Measurements from ENCODE around the gene GNA12.

The GNA12 gene

DNA sequence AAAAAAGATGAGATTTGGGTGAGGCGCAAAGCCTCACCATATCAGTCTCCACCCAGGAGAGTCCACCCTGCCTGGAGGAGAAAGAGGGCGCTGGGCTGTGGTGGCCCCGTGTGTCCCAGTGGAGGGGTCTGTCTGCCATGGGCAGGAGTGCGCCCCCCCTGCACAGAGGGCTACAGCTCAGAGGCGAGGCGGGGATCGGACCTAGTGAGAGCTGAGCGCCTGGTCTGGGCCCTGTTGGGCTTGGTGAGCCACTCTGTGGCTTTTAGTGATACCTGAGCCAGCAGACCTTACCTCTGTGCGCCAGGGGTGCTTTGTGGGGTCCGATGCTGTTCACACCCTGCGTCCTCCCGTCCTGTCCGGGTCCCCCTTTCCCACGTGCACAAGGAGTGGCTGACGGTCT lies 25.9 kb upstream of the GNA12 start:
- TF ChIP-seq, protein P1, sequence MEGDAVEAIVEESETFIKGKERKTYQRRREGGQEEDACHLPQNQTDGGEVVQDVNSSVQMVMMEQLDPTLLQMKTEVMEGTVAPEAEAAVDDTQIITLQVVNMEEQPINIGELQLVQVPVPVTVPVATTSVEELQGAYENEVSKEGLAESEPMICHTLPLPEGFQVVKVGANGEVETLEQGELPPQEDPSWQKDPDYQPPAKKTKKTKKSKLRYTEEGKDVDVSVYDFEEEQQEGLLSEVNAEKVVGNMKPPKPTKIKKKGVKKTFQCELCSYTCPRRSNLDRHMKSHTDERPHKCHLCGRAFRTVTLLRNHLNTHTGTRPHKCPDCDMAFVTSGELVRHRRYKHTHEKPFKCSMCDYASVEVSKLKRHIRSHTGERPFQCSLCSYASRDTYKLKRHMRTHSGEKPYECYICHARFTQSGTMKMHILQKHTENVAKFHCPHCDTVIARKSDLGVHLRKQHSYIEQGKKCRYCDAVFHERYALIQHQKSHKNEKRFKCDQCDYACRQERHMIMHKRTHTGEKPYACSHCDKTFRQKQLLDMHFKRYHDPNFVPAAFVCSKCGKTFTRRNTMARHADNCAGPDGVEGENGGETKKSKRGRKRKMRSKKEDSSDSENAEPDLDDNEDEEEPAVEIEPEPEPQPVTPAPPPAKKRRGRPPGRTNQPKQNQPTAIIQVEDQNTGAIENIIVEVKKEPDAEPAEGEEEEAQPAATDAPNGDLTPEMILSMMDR (IDR thresholded peaks at IDR 0.05; ENCODE audit: poor library complexity, severe bottlenecking), result no peak
- Histone ChIP-seq H3K36me3 (ENCODE audit: low read depth) (no peaks in the 10 kb centered on the region), H3K27me3 (ENCODE audit: insufficient read depth, poor library complexity, severe bottlenecking) (no peaks in the 10 kb centered on the region), H3K27ac (ENCODE audit: poor library complexity, severe bottlenecking) (peak overlapping the region; percentile 4), H3K4me3 (ENCODE audit: severe bottlenecking) (no peak overlapping the region), H3K9me3 (ENCODE audit: severe bottlenecking) (no peaks in the 10 kb centered on the region), H3K4me1 (ENCODE audit: insufficient read depth, poor library complexity, severe bottlenecking) (peaks cover 13% of the 10 kb centered on the region)
- ATAC-seq (ENCODE audit: low read depth) (no peak), DNase-seq (ENCODE audit: low spot score) (no peak)

DNA sequence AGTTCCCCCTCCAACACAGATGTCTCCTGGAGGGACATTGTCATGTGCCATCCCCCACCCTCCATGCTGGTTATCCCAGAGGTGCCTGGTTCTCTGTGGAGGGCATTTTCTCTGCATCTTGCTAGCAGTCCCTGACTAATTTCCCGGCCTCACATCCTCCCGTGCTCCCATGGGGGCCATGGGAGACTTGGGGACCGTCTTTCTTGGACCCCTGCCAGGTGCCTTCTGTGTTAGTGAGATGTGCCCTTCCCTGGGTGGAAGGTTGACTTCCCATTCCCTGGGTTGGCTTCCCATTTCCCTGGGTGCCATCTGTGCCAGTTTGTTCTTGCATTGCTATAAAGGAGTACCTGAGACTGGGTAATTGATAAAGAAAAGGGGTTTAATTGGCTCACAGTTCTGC lies 22.5 kb upstream of the GNA12 start:
- no peak overlapping the region for H3K27ac ChIP-seq (ENCODE audit: poor library complexity, severe bottlenecking)
- TF ChIP-seq, protein P1 (IDR thresholded peaks at IDR 0.05; ENCODE audit: poor library complexity, severe bottlenecking), result no peak
- H3K4me1 ChIP-seq (ENCODE audit: insufficient read depth, poor library complexity, severe bottlenecking), result peaks cover 19% of the 10 kb centered on the region
- DNase-seq (ENCODE audit: low spot score) (no peak), ATAC-seq (ENCODE audit: low read depth) (no peak)
- no peak overlapping the region for H3K4me3 ChIP-seq (ENCODE audit: severe bottlenecking)
- no peaks in the 10 kb centered on the region for H3K36me3 ChIP-seq (ENCODE audit: low read depth)
- no peaks in the 10 kb centered on the region for H3K27me3 ChIP-seq (ENCODE audit: insufficient read depth, poor library complexity, severe bottlenecking)
- H3K9me3 ChIP-seq (ENCODE audit: severe bottlenecking), result no peaks in the 10 kb centered on the region

DNA sequence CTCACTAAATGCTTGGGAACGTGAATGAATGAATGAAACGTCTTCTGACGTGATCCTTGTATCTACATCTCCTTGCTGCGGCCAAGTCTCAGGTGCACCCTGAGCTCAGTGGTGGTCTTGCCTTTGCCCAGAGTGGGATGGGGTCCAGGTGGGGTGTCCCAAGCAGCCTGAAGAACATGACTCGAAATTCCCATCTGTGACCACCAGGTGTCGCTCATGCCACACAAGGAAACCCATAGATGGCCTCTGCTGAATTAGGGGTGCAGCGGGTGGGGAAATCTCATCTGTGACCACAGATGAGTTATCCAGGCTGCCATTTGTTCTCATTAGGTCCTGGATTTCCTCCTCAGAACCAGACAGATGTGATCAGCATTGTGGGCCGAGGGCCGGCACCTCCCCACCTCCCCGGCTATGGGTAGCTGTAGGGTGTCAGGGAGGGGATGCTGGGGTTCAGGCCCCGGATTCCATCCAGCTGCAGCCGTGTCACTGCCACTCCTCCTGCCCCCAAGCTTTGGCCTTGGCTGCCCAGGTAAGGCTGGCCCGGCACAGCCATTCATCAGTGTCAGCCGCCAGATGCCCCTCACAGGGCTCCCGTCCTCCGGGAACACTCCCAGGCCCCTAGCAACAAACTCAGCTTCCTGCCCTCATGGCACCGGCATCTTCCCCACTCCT lies 21.0 kb upstream of the GNA12 start:
- Histone ChIP-seq H3K9me3 (ENCODE audit: severe bottlenecking) (no peaks in the 10 kb centered on the region), H3K4me1 (ENCODE audit: insufficient read depth, poor library complexity, severe bottlenecking) (peaks cover 19% of the 10 kb centered on the region), H3K36me3 (ENCODE audit: low read depth) (no peaks in the 10 kb centered on the region), H3K4me3 (ENCODE audit: severe bottlenecking) (no peak overlapping the region), H3K27ac (ENCODE audit: poor library complexity, severe bottlenecking) (peak overlapping the region; percentile 95), H3K27me3 (ENCODE audit: insufficient read depth, poor library complexity, severe bottlenecking) (no peaks in the 10 kb centered on the region)
- no peak for ATAC-seq (ENCODE audit: low read depth)
- TF ChIP-seq, protein P1 (IDR thresholded peaks at IDR 0.05; ENCODE audit: poor library complexity, severe bottlenecking), result peak; percentile 94
- DNase-seq (ENCODE audit: low spot score), result no peak

DNA sequence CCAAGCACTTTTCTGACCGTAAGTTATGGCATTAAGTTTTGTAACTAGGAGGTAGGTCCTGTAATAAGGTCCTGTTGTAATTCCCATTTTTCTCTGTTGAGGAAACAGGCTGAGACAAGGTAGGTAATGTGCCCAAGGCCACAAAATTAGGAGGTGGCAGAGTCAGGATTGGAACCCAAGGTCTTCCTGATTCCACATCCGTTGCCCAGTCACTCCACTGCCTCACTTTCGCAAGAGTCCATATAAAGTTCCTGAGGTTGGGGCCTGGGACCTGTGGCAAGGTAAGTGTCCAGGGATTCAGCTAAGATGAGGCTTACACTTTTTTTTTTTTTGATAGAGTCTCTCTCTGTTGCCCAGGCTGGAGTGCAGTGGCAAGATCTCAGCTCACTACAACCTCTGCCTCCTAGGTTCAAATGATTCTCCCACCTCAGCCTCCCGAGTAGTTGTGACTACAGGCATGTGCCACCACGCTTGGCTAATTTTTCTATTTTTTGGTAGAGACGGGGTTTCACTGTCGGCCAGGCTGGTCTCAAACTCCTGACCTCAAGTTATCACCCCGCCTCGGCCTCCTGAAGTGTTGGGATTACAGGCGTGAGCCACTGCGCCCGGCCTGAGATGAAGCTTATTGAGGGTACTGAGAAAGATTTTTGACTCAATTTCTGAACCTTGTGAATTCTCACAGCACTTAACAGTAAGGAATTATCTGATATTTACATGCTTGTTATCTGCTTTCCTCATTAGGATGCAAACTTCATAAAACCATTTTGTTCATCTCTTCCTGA lies 20.3 kb upstream of the GNA12 start:
- Histone ChIP-seq H3K27me3 (ENCODE audit: insufficient read depth, poor library complexity, severe bottlenecking) (no peaks in the 10 kb centered on the region), H3K27ac (ENCODE audit: poor library complexity, severe bottlenecking) (peak overlapping the region; percentile 95), H3K36me3 (ENCODE audit: low read depth) (no peaks in the 10 kb centered on the region), H3K4me1 (ENCODE audit: insufficient read depth, poor library complexity, severe bottlenecking) (peaks cover 19% of the 10 kb centered on the region), H3K9me3 (ENCODE audit: severe bottlenecking) (no peaks in the 10 kb centered on the region), H3K4me3 (ENCODE audit: severe bottlenecking) (peak overlapping the region; percentile 14)
- ATAC-seq (ENCODE audit: low read depth) (no peak), DNase-seq (ENCODE audit: low spot score) (no peak)
- TF ChIP-seq, protein P1 (IDR thresholded peaks at IDR 0.05; ENCODE audit: poor library complexity, severe bottlenecking), result no peak

Measured in RWPE2 (cell line).